ENCODE measurements around the gene FRMD4B. TPM values are rescaled to one million over a fixed set of nuclear protein-coding genes. Genes with fewer than 3 reads are reported as not detected.
A peak's percentile ranks its signal among the peaks of the same experiment; 100 is the strongest.

Gene FRMD4B
- polyA plus RNA-seq, 2 of the 4 experiments (the other 2 are of a cell fraction), result 0.92 to 5.9 TPM

GRCh38 chr3:69160107-69160506, 225.8 kb downstream of the FRMD4B start:
- Histone ChIP-seq H3K27ac (no peak overlapping the region), H3K4me2 (no peak overlapping the region), H3K9me3 (no peaks in the 10 kb centered on the region), H3K4me1 (no peaks in the 10 kb centered on the region), H3K4me3 (no peak overlapping the region)
- ATAC-seq (no peak), DNase-seq (ENCODE audit: low read depth in 1 of 2, low spot score in 1 of 2) (no peak), FAIRE-seq (no peak)
- TF ChIP-seq KDM1A (IDR thresholded peaks at IDR 0.05; ENCODE audit: low read depth) (no peak), RARB (CRISPR knock-in tag; IDR thresholded peaks at IDR 0.05) (no peak), EP300 (IDR thresholded peaks at IDR 0.05) (no peak), ATOH8 (CRISPR knock-in tag; IDR thresholded peaks at IDR 0.05; ENCODE audit: low read depth) (no peak), JUN (IDR thresholded peaks at IDR 0.05) (no peak), EHMT2 (IDR thresholded peaks at IDR 0.05; ENCODE audit: low read depth) (no peak), PHF8 (IDR thresholded peaks at IDR 0.05; ENCODE audit: borderline replicate concordance, low read depth) (no peak), HDAC2 (IDR thresholded peaks at IDR 0.05) (no peak), ZSCAN20 (CRISPR knock-in tag; IDR thresholded peaks at IDR 0.05) (no peak)
- WGBS (ENCODE audit: missing lambda C conversion rate), result 89% methylated on average over 2 of the region's 2 CpGs
- CTCF ChIA-PET, result interaction anchor here (0.6 to 13.0 kb wide), 8 partner anchors 15 to 531 kb away, joined by 3 to 283 read pairs (median 6); no protein-coding TSS in a partner anchor
- POLR2A ChIA-PET, result no interaction called here

- no peaks in the 10 kb centered on the region for H3K9me3 ChIP-seq
- POLR2A ChIA-PET, result no interaction called here
- H3K4me3 ChIP-seq, result no peak overlapping the region
- no peak for FAIRE-seq
- ATAC-seq, result no peak
- H3K4me1 ChIP-seq, result no peaks in the 10 kb centered on the region
- 78% methylated on average over 3 of the region's 3 CpGs for WGBS (ENCODE audit: missing lambda C conversion rate)
- no peak for DNase-seq (ENCODE audit: low read depth in 1 of 2, low spot score in 1 of 2)
- CTCF ChIA-PET, result interaction anchor here (1.5 kb wide), 2 partner anchors 12 to 157 kb away, joined by 6 read pairs; no protein-coding TSS in a partner anchor
- H3K4me2 ChIP-seq, result no peak overlapping the region
- TF ChIP-seq NR3C1 (IDR thresholded peaks at IDR 0.05), result no peak
- no peak for TF ChIP-seq ESRRA (IDR thresholded peaks at IDR 0.05; ENCODE audit: borderline replicate concordance, low read length)
- no peak for TF ChIP-seq JUN (IDR thresholded peaks at IDR 0.05)
- TF ChIP-seq CBX8 (IDR thresholded peaks at IDR 0.05), result no peak
- no peak for TF ChIP-seq NPAS2 (CRISPR knock-in tag; IDR thresholded peaks at IDR 0.05; ENCODE audit: borderline replicate concordance)
- H3K27ac ChIP-seq, result no peak overlapping the region
Measured at GRCh38 chr3:69149586-69149985, 236.3 kb downstream of the FRMD4B start.

GRCh38 chr3:69145688-69146087, 240.2 kb downstream of the FRMD4B start:
- FAIRE-seq, result no peak

GRCh38 chr3:69144631-69145245, 241.2 kb downstream of the FRMD4B start:
- TF ChIP-seq ESRRA (IDR thresholded peaks at IDR 0.05; ENCODE audit: borderline replicate concordance, low read length), result no peak
- Histone ChIP-seq H3K9me3 (no peaks in the 10 kb centered on the region; the same call in 2 of the 3 replicates), H3K27ac (no peak overlapping the region; a peak in 1 of 6 replicates), H3K4me2 (no peak overlapping the region), H3K4me3 (no peak overlapping the region), H3K4me1 (peaks cover 6% of the 10 kb centered on the region; the same call in 2 of the 3 replicates)
- FAIRE-seq (no peak), ATAC-seq (no peak), DNase-seq (ENCODE audit: low read depth in 1 of 2, low spot score in 1 of 2) (no peak)
- ChIA-PET CTCF (interaction anchor here (0.6 to 1.8 kb wide), 5 partner anchors 15 to 161 kb away, joined by 3 to 6 read pairs (median 4); no protein-coding TSS in a partner anchor), POLR2A (no interaction called here)
- WGBS (ENCODE audit: missing lambda C conversion rate), result 84% methylated on average over 3 of the region's 3 CpGs

More at GRCh38 chr3:69145688-69146087, 240.2 kb downstream of the FRMD4B start:
- ChIA-PET POLR2A (no interaction called here), CTCF (interaction anchor here (0.6 to 1.8 kb wide), 4 partner anchors 14 to 161 kb away, joined by 3 to 6 read pairs (median 4); no protein-coding TSS in a partner anchor)
- Histone ChIP-seq H3K27ac (no peak overlapping the region), H3K4me2 (no peak overlapping the region), H3K9me3 (no peaks in the 10 kb centered on the region; the same call in 2 of the 3 replicates), H3K4me3 (no peak overlapping the region), H3K4me1 (peaks cover 6% of the 10 kb centered on the region; the same call in 2 of the 3 replicates)
- ATAC-seq, result no peak
- TF ChIP-seq FOSB (CRISPR knock-in tag; IDR thresholded peaks at IDR 0.05) (no peak), KDM1A (IDR thresholded peaks at IDR 0.05; ENCODE audit: low read depth) (no peak)
- DNase-seq (ENCODE audit: low read depth in 1 of 2, low spot score in 1 of 2), result no peak

GRCh38 chr3:69143612-69144011, 242.3 kb downstream of the FRMD4B start:
- FAIRE-seq, result no peak
- peaks cover 6% of the 10 kb centered on the region; the same call in 2 of the 3 replicates for H3K4me1 ChIP-seq
- TF ChIP-seq TP53 (CRISPR knock-in tag; IDR thresholded peaks at IDR 0.05), result no peak
- TF ChIP-seq NFE2L2 (conservative IDR thresholded peaks at IDR 0.05; ENCODE audit: low read length), result peak; percentile 19; the same call in 1 of the 2 replicates
- 0 out of 6 replicates have a peak, but pooled peaks of 1 of the 2 experiments have one; percentile 39 for ATAC-seq
- peak overlapping the region; percentile 48 to 60; a peak in 3 of 6 replicates for H3K27ac ChIP-seq
- DNase-seq (ENCODE audit: low read depth in 1 of 2, low spot score in 1 of 2), result peak in 1 of 2 experiments; percentile 31
- 62% methylated on average over 3 of the region's 3 CpGs for WGBS (ENCODE audit: missing lambda C conversion rate)
- ChIA-PET POLR2A (no interaction called here), CTCF (no interaction called here)
- no peak overlapping the region for H3K4me3 ChIP-seq
- H3K4me2 ChIP-seq, result peak overlapping the region; percentile 34; the same call in 1 of the 3 replicates
- H3K9me3 ChIP-seq, result no peaks in the 10 kb centered on the region; the same call in 2 of the 3 replicates

Measured in A549 (cell line).